GM12878 (cell line): ENCODE results near the gene DIAPH3.

ENCODE experiments used
- CTCF ChIP-seq, 3 experiments: IDR thresholded peaks in 2 of 3; conservative IDR thresholded peaks in 1 of 3; 2 replicates each; pipeline ENCODE4 v1.5.1; 2011; ENCODE audit warnings: low read depth in 3 of 3, low read length in 3 of 3, mild to moderate bottlenecking in 3 of 3, control low read depth in 2 of 3, moderate library complexity in 2 of 3, inconsistent platforms in 1 of 3, mixed read lengths in 1 of 3; ENCODE audit not compliant: control insufficient read depth in 2 of 3, insufficient read depth in 1 of 3; ENCODE audit errors: extremely low read depth in 1 of 3
- EZH2 ChIP-seq: IDR thresholded peaks from 2 replicates; pipeline ENCODE4 v1.6.1; 2012; ENCODE audit warnings: low read depth, mild to moderate bottlenecking, control low read depth, inconsistent platforms, low read length, borderline replicate concordance; ENCODE audit not compliant: control insufficient read depth
- MTA3 ChIP-seq: IDR thresholded peaks from 2 replicates; pipeline ENCODE4 v1.6.1; 2012; ENCODE audit warnings: low read length, inconsistent platforms, borderline replicate concordance
- NFXL1 ChIP-seq: fragments of 450-650 bp; IDR thresholded peaks from 2 replicates; pipeline ENCODE4 v1.6.1; 2017; ENCODE audit warnings: antibody characterized with exemption, mild to moderate bottlenecking, borderline replicate concordance
- REST ChIP-seq: IDR thresholded peaks from 2 replicates; pipeline ENCODE4 v1.6.1; 2012; ENCODE audit warnings: mild to moderate bottlenecking, low read depth, low read length
- SMC3 ChIP-seq: IDR thresholded peaks from 2 replicates; pipeline ENCODE4 v1.6.1; 2011; ENCODE audit warnings: low read length, improper control_type of control experiment, borderline replicate concordance
- TF ChIP-seq, protein P1 (sequence below): IDR thresholded peaks from 2 replicates; pipeline ENCODE4 v1.6.1; 2012; ENCODE audit warnings: low read depth, low read length, improper control_type of control experiment

GRCh38 chr13:59653916-59654315, 509.8 kb downstream of the DIAPH3 start:
- TF ChIP-seq SMC3 (no peak), NFXL1 (no peak), MTA3 (no peak), CTCF (IDR thresholded peaks at IDR 0.05 in 2 of 3, conservative IDR thresholded peaks at IDR 0.05 in 1 of 3; ENCODE audit: control insufficient read depth in 2 of 3, extremely low read depth in 1 of 3, insufficient read depth in 1 of 3, low read depth in 3 of 3, low read length in 3 of 3) (no peak), REST (no peak), EZH2 (no peak)
- TF ChIP-seq, protein P1, sequence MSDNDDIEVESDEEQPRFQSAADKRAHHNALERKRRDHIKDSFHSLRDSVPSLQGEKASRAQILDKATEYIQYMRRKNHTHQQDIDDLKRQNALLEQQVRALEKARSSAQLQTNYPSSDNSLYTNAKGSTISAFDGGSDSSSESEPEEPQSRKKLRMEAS: no peak
